Trophoblast cell (in vitro differentiated cells and primary cell): ENCODE data around the gene SLC12A9.

Experiments used
- DNase-seq, 2 donors: peaks; one replicate each; pipeline ENCODE4 v3.0.0-alpha.2; 2016
- H2AFZ ChIP-seq: 2 replicates; pipeline ENCODE4 v1.6.1; 2013; ENCODE audit warnings: low read length, moderate library complexity, mild to moderate bottlenecking; ENCODE audit not compliant: insufficient read depth, poor library complexity
- H2AK5ac ChIP-seq: 2 replicates; pipeline ENCODE4 v1.6.1; 2013; ENCODE audit warnings: mild to moderate bottlenecking, low read length
- H2BK120ac ChIP-seq: 2 replicates; pipeline ENCODE4 v1.6.1; 2013; ENCODE audit warnings: low read length, mild to moderate bottlenecking, moderate library complexity; ENCODE audit not compliant: insufficient read depth, poor library complexity
- H2BK12ac ChIP-seq: 2 replicates; pipeline ENCODE4 v1.6.1; 2013; ENCODE audit warnings: mild to moderate bottlenecking, low read length, moderate library complexity
- H2BK5ac ChIP-seq: 2 replicates; pipeline ENCODE4 v1.6.1; 2013; ENCODE audit warnings: low read length, low read depth, moderate library complexity, mild to moderate bottlenecking; ENCODE audit not compliant: poor library complexity
- H3K14ac ChIP-seq: 2 replicates; pipeline ENCODE4 v1.6.1; 2013; ENCODE audit warnings: mild to moderate bottlenecking, low read length
- H3K18ac ChIP-seq: 2 replicates; pipeline ENCODE4 v1.6.1; 2013; ENCODE audit warnings: mild to moderate bottlenecking, low read length
- H3K23ac ChIP-seq: 2 replicates; pipeline ENCODE4 v1.6.1; 2013; ENCODE audit warnings: low read length
- H3K27ac ChIP-seq: 2 replicates; pipeline ENCODE4 v1.5.1; 2013; ENCODE audit warnings: low read depth, mild to moderate bottlenecking, inconsistent platforms, low read length, moderate library complexity
- H3K27me3 ChIP-seq: 2 replicates; pipeline ENCODE4 v1.6.1; 2013; ENCODE audit warnings: inconsistent platforms, mild to moderate bottlenecking, low read length, moderate library complexity; ENCODE audit not compliant: insufficient read depth
- H3K36me3 ChIP-seq, 2 experiments: 1 replicate in 1 of 2; 2 replicates in 1 of 2; pipeline ENCODE4 v1.6.1; 2013; ENCODE audit warnings: low read length in 2 of 2, mild to moderate bottlenecking in 2 of 2, moderate library complexity in 1 of 2; ENCODE audit not compliant: insufficient read depth in 2 of 2, control insufficient read depth in 1 of 2
- H3K4ac ChIP-seq: 2 replicates; pipeline ENCODE4 v1.6.1; 2013; ENCODE audit warnings: low read depth, mild to moderate bottlenecking, low read length, moderate library complexity
- H3K4me1 ChIP-seq, 2 experiments: 1 replicate in 1 of 2; 2 replicates in 1 of 2; pipeline ENCODE4 v1.6.1; 2013; ENCODE audit warnings: low read length in 2 of 2, mild to moderate bottlenecking in 2 of 2, moderate library complexity in 1 of 2; ENCODE audit not compliant: insufficient read depth in 2 of 2, control insufficient read depth in 1 of 2
- H3K4me2 ChIP-seq: 2 replicates; pipeline ENCODE4 v1.6.1; 2013; ENCODE audit warnings: inconsistent platforms, mild to moderate bottlenecking, low read length, moderate library complexity
- H3K4me3 ChIP-seq: 2 replicates; pipeline ENCODE4 v1.5.1; 2013; ENCODE audit warnings: mild to moderate bottlenecking, low read depth, low read length, inconsistent platforms
- H3K79me1 ChIP-seq: one replicate; pipeline ENCODE4 v1.6.1; 2013; ENCODE audit warnings: low read length
- H3K79me2 ChIP-seq: 2 replicates; pipeline ENCODE4 v1.6.1; 2013; ENCODE audit warnings: low read length, mild to moderate bottlenecking; ENCODE audit not compliant: control insufficient read depth, insufficient read depth, poor library complexity
- H3K9ac ChIP-seq: 2 replicates; pipeline ENCODE4 v1.6.1; 2013; ENCODE audit warnings: mild to moderate bottlenecking, low read length
- H3K9me3 ChIP-seq: 2 replicates; pipeline ENCODE4 v1.6.1; 2013; ENCODE audit warnings: low read depth, mild to moderate bottlenecking, control low read depth, inconsistent platforms, low read length; ENCODE audit not compliant: insufficient read depth
- H4K12ac ChIP-seq: 2 replicates; pipeline ENCODE4 v1.6.1; 2013; ENCODE audit warnings: low read depth, mild to moderate bottlenecking, low read length, moderate library complexity
- H4K8ac ChIP-seq: 2 replicates; pipeline ENCODE4 v1.6.1; 2013; ENCODE audit warnings: low read depth, mild to moderate bottlenecking, low read length, moderate library complexity
- H4K91ac ChIP-seq: one replicate; pipeline ENCODE4 v1.6.1; 2013; ENCODE audit warnings: low read depth, mild to moderate bottlenecking, low read length, moderate library complexity
- WGBS: extraction: QIAGEN DNeasy Blood & Tissue Kit; methylation state at CpG from one replicate; pipeline ENCODE4 v1.1.7; 2013; ENCODE audit warnings: missing lambda C conversion rate; ENCODE audit not compliant: insufficient read length, insufficient coverage; ENCODE audit errors: extremely low coverage; 5-methylcytosine and 5-hydroxymethylcytosine counted together

SLC12A9 gene

DNA sequence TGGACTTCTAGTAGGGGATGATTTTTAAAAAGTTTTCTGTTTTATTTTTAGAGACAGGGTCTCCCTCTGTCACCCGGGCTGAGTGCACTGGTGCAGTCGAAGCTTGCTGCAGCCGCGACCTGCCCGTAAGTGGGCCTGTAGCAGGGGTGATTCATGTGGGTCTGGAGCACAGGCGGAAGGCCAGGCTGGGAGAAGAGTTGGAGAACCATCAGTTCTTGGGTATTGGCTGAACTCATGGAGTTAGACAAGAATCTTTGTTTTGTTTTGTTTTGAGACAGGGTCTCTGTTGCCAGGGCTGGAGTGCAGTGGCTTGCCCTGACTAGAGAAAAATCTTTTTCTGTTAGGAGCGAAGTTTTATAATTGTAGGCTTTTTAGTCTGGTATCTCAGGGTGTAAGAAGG lies 28.1 kb downstream of the SLC12A9 start:
- WGBS = no CpG with 5 or more reads among the region's 7 CpGs
- Histone ChIP-seq H2AFZ (no peak overlapping the region), H3K23ac (no peak overlapping the region), H2BK12ac (no peak overlapping the region), H3K4ac (no peak overlapping the region), H3K18ac (no peak overlapping the region), H3K9ac (no peak overlapping the region), H3K4me2 (no peak overlapping the region), H3K9me3 (no peaks in the 10 kb centered on the region), H3K27ac (no peak overlapping the region), H3K4me1 (peaks cover 5 to 6% of the 10 kb centered on the region in 2 experiments), H4K91ac (no peak overlapping the region), H3K79me2 (peaks cover 22% of the 10 kb centered on the region), H2BK5ac (no peak overlapping the region), H4K8ac (no peak overlapping the region), H3K79me1 (peaks cover under 1% of the 10 kb centered on the region), H4K12ac (no peak overlapping the region), H2BK120ac (no peak overlapping the region), H3K14ac (no peak overlapping the region), H2AK5ac (no peak overlapping the region), H3K36me3 (peaks cover 66 to 74% of the 10 kb centered on the region in 2 experiments), H3K4me3 (no peak overlapping the region), H3K27me3 (no peaks in the 10 kb centered on the region)
- no peak for DNase-seq

DNA sequence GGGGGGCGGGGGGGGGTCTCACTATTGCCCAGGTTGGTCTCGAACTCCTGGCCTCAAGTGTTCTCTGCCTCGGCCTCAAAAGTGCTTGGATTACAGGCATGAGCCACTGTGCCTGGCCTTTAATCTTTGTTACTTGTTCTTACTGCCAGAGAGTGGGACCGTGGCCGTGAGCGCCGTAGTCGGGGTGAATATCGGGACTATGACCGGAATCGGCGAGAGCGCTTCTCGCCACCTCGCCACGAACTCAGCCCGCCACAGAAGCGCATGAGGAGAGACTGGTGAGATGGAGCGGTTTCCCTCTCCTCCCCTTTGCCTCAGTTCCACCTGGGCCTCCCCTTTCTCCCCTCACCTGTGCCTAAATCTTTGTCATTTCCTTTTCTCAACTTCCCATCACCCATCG lies 28.6 kb downstream of the SLC12A9 start:
- WGBS = no CpG with 5 or more reads among the region's 20 CpGs
- Histone ChIP-seq H3K27me3 (no peaks in the 10 kb centered on the region), H3K79me2 (peaks cover 19% of the 10 kb centered on the region), H3K4ac (no peak overlapping the region), H2AK5ac (no peak overlapping the region), H3K4me2 (no peak overlapping the region), H2AFZ (no peak overlapping the region), H2BK5ac (no peak overlapping the region), H4K91ac (no peak overlapping the region), H3K79me1 (no peaks in the 10 kb centered on the region), H3K4me1 (peaks cover 3% of the 10 kb centered on the region in 2 experiments), H3K36me3 (peaks cover 71 to 79% of the 10 kb centered on the region in 2 experiments), H4K8ac (no peak overlapping the region), H3K9ac (no peak overlapping the region), H2BK120ac (no peak overlapping the region), H3K14ac (no peak overlapping the region), H3K9me3 (no peaks in the 10 kb centered on the region), H3K27ac (no peak overlapping the region), H3K4me3 (no peak overlapping the region), H3K23ac (no peak overlapping the region), H2BK12ac (no peak overlapping the region), H3K18ac (peak overlapping the region; percentile 30), H4K12ac (no peak overlapping the region)
- DNase-seq = no peak

DNA sequence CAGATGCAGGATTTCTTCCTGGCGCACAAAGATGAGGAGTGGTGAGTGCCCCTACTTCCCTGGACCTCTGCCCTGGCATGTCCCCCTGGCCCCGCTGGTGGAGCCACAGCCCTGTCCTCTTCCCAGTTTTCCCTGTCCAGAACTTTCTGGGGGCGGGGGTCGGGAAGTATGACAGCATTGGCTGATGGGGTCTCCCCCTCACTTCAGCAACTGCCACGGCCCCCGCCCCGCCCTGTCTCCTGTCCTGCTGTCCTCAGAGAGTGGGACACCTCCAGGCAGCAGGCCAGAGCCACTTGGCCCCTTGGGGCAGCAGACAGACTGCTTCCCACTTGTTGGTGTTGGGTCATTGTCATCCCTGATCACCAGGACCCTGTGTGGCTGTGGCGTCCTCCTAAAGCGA lies 29.7 kb downstream of the SLC12A9 start:
- no peaks in the 10 kb centered on the region for H3K4me1 ChIP-seq
- no peak overlapping the region for H2AFZ ChIP-seq
- no peak overlapping the region for H3K9ac ChIP-seq
- H2BK12ac ChIP-seq = no peak overlapping the region
- no peak overlapping the region for H3K18ac ChIP-seq
- H3K14ac ChIP-seq = no peak overlapping the region
- no peaks in the 10 kb centered on the region for H3K27me3 ChIP-seq
- no peak for DNase-seq
- H3K4me2 ChIP-seq = no peak overlapping the region
- H3K4me3 ChIP-seq = no peak overlapping the region
- no peaks in the 10 kb centered on the region for H3K9me3 ChIP-seq
- H3K23ac ChIP-seq = no peak overlapping the region
- no peak overlapping the region for H4K91ac ChIP-seq
- no peak overlapping the region for H3K4ac ChIP-seq
- H3K36me3 ChIP-seq = peaks cover 81 to 84% of the 10 kb centered on the region in 2 experiments
- WGBS = no CpG with 5 or more reads among the region's 9 CpGs
- H4K8ac ChIP-seq = no peak overlapping the region
- H3K27ac ChIP-seq = no peak overlapping the region
- no peak overlapping the region for H2BK120ac ChIP-seq
- no peak overlapping the region for H2BK5ac ChIP-seq
- H3K79me1 ChIP-seq = no peaks in the 10 kb centered on the region
- no peak overlapping the region for H4K12ac ChIP-seq
- H3K79me2 ChIP-seq = peaks cover 11% of the 10 kb centered on the region
- H2AK5ac ChIP-seq = no peak overlapping the region

DNA sequence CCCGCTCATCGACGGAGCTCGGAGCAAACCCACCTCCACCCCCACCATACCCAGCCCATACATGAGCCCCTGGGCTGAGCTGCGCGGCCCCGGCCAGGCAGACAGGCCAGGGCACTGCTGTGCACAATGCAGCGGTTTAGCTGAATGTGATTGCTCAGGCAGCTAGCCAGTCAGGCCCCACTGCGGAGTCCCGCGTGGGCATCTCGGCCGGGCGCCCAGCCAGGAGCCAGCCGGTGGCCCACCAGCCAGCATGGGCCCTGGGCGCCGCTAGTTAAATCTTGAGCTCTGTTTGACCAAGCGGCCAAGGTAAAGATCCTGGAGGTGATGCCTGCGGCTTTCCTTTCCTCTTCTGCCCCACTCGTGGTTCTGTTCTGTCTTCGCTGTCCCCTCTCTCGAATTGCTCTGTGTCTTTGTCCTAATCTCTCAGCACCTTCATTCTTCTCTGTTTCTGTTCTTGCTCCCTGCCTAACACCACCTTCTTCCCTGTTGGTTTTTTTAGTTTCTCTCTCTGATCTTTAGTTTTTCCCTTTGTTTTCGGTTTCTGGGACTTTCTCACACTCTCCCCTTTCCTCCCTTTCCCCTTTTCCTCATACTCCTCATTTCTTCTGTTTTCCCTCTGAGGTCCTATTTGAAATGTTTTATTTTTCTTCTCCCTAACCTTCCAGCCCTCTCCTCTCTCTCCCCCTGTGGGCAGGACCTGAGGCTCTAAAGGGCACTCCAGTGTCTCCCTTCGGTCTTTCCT lies 30.4 kb downstream of the SLC12A9 start:
- Histone ChIP-seq H3K27me3 (no peaks in the 10 kb centered on the region), H3K14ac (no peak overlapping the region), H3K4ac (no peak overlapping the region), H3K9ac (no peak overlapping the region), H3K79me1 (no peaks in the 10 kb centered on the region), H3K79me2 (peaks cover 9% of the 10 kb centered on the region), H3K9me3 (no peaks in the 10 kb centered on the region), H3K23ac (no peak overlapping the region), H3K4me2 (no peak overlapping the region), H4K12ac (no peak overlapping the region), H4K8ac (no peak overlapping the region), H3K4me1 (no peaks in the 10 kb centered on the region), H2AK5ac (no peak overlapping the region), H3K4me3 (no peak overlapping the region), H2AFZ (no peak overlapping the region), H2BK120ac (no peak overlapping the region), H3K27ac (no peak overlapping the region), H3K36me3 (peaks cover 84 to 87% of the 10 kb centered on the region in 2 experiments), H2BK12ac (no peak overlapping the region), H3K18ac (no peak overlapping the region), H2BK5ac (no peak overlapping the region), H4K91ac (no peak overlapping the region)
- no CpG with 5 or more reads among the region's 24 CpGs for WGBS
- no peak for DNase-seq
